NCI-H1417 treated with DMSO at 0.1 percent for 48 hours (cell line): Measurements from ENCODE around the gene SLC7A6OS.

Experiments used
- DNase-seq: peaks from one replicate; lab custom pipeline; 2025; lab: John Stamatoyannopoulos, UW

SLC7A6OS gene

DNA sequence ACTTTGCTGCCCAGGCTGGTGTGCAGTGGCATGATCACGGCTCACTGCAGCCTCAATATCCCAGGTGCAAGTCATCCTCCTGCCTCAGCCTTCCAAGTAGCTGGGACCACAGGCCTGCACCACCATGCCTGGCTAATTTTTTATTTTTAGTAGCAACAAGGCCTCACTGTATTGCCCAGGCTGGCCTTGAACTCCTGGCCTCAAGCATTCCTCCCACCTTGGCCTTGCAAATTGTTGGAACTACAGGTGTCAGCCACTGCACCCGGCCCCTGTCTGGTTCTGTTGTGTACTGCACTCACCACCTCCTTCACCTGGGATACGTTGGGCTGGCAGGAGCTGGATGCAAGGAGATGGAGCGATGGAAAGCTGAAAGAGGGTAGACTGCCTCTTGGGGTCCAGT lies 57.0 kb downstream of the SLC7A6OS start:
- no peak for DNase-seq

DNA sequence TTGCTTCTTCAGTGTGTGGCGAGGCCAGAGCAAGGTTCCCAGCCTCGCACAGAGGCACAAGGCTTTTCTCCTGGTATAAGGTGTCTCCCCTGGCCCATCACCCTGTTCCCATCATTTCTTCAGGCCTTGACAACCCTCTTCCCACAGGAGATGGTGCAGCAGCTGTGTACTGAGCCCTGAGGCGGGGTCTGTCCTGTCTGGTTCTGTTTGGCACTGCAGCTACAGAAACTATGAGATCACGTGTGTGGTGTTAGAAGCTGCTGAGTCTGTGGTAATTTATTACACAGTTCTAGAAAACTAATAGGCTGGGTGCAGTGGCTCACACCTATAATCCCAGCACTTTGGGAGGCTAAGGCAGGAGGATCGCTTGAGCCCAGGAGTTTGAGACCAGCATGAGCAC lies 58.4 kb downstream of the SLC7A6OS start:
- no peak for DNase-seq

DNA sequence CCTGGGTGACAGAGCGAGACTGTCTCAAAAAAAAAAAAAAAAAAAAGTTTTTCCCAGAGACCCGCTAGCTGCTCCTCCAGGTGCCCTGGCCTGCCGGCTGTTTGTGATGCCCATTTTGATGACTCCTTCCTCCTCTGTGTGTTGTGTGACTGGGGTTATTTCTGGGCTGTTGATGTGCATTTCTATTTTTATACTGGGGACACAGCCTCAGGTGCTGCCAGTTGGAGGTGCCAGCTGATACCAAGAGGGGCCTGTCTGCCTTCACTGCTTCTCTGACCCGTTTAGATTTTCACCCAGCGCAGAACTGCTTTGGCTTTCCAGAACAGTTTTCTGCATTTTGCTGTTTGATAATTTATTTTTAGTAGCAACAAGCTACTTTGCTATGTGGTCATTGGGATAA lies 58.9 kb downstream of the SLC7A6OS start:
- no peak for DNase-seq

DNA sequence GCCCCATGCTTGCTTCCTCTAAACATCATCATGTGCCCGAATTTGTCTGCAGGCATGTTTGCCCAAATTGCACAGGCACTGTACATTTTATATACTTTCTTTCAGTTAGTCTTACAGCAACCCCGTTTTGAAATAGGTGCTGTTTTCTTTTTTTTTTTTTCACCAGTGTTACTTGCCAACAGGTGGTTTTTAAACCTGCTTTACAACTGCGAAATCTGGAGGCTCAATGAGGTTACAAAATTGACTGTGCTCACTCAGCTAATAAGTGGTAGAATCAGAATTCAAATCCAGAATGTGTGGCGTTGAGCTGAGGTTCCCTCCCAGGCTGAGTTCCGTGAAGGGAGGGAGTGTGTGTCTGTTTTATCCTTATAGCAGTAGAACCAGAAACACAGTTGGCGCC lies 59.8 kb downstream of the SLC7A6OS start:
- DNase-seq = no peak

DNA sequence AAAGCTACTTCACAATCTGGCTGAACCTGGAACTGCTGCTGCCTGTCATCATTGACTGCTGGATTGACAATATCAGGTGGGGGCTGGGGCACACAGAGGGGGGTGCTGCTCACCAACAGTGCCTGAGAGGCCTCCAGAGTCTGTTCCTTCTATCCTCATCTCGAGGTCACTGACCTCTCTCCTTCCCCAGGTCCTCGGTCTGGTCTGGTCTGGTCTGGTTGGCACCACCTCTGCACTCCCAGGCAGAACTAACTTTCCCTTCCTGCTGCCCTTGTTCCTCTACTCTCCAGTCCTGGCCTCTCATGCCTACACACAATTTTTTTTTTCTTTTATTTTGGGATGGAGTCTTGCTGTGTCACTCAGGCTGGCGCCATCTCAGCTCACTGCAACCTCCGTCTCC lies 61.4 kb downstream of the SLC7A6OS start:
- no peak for DNase-seq
